Dermis blood vessel endothelial cell (primary cell): ENCODE data around the gene DOHH. TPM values are rescaled to one million over a fixed set of nuclear protein-coding genes. Genes with fewer than 3 reads are reported as not detected.
"Not testable (repeated sequence)": the region's sequence is repeated elsewhere in the genome, so short reads cannot be mapped to it uniquely, and the experiment has no call there.

ENCODE experiments used
- DNase-seq: peaks from one replicate; pipeline ENCODE4 v3.0.0; 2010
- total RNA-seq: library from RNA; depleted of rRNA; stranded (reverse); fragments of >200 nt; gene quantifications from 2 replicates; pipeline ENCODE4 v1.2.3, GENCODE V29; 2014

The DOHH gene
- total RNA-seq, 1 donor from 2014 or later: 13.1 TPM

GRCh38 chr19:3534375-3535234 is 34.1 kb upstream of the DOHH start:
- DNase-seq: no peak

DNA sequence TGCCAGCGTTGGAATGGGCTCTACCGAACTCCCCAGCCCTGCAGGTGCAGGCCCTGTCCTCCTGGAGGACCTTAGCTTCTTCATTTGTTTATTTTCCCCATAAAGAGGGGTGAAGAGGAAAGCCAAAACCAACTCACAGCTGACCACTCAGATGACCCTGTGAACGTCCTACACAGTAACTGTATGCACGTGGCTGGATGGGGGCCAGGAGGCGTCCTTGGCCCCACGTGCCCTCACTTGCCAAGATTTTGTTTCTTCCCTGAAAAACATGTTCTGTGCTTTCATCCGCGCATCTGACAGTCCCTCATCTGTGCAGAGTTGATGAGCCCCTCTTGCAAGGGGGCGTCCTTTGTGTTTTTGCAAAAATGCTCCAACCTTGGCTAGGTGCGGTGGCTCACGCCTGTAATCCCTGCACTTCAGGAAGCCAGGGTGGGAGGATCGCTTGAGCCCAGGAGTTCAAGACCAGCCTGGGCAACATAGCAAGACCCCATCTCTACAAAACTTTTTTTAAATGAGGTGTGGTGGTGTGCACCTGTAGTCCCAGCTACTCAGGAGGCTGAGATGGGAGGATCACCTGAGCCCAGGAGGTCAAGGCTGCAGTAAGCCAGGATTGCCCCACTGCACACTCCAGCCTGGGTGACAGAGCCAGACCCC is 33.2 kb upstream of the DOHH start:
- DNase-seq: no peak

GRCh38 chr19:3533033-3533432 is 32.6 kb upstream of the DOHH start:
- no peak for DNase-seq

- DNase-seq: no peak
These were observed 31.8 kb upstream of the DOHH start for GRCh38 chr19:3532154-3532786.

- DNase-seq: no peak
These were observed 31.2 kb upstream of the DOHH start for GRCh38 chr19:3531716-3532115.

DNA sequence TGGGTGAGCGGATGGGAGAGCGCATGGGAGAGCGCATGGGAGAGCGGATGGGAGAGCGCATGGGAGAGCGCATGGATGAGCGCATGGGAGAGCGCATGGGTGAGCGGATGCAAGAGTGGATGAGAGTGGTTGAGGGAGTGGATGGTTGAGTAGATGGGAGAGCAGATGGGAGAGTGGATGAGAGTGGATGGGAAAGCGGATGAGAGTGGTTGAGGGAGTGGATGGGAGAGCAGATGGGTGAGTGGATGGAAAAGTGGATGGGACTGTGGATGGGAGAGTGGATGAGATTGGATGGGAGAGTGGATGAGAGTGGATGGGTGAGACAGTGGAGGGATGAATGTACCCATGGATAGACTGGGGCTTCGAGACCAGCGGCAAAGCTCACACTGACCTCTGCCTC is 29.9 kb upstream of the DOHH start:
- no peak for DNase-seq

GRCh38 chr19:3529299-3529698 is 28.8 kb upstream of the DOHH start:
- not testable (repeated sequence) for DNase-seq

DNA sequence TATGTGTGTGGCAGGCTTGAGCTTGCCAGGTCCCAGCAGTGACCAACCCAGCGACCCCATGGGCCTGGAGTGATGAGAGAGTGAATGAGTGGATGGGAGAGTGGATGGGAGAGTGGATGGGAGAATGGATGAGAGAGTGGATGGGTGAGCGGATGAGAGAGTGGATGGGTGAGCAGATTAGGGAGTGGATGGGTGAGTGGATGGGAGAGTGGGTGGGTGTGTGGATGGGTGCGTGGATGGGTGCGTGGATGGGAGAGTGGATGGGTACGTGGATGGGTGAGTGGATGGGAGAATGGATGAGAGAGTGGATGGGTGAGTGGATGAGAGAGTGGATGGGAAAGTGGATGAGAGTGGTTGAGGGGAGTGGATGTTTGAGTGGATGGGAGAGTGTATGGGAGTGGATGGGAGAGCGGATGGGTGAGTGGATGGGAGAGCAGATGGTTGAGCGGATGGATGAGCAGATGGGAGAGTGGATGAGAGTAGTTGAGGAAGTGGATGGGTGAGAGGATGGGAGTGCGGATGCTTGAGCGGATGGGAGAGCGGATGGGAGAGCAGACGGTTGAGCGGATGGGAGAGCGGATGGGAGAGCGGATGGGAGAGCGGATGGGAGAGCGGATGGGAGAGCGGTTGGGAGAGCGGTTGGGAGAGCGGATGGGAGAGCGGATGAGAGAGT is 28.2 kb upstream of the DOHH start:
- no peak for DNase-seq

DNA sequence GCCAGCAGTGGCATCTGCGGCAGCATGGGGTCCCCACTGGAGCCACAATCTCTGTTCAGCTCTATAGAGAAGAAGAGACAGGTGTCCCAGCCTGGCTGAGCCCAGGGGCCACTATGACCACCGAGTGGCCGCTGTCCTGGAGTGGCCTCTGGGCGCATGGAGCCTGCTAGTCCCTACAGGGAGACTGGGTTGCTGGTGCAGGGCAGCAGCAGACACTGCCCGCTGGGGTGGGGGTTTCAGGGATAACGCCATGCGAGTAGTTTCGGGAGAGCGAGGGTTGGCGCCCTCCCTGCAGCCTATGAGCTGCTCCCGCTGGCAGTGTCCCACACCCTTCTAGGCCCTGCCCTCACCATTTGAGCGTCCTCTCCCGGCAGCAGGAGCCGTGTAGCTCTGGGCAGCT is 27.6 kb upstream of the DOHH start:
- no peak for DNase-seq

DNA sequence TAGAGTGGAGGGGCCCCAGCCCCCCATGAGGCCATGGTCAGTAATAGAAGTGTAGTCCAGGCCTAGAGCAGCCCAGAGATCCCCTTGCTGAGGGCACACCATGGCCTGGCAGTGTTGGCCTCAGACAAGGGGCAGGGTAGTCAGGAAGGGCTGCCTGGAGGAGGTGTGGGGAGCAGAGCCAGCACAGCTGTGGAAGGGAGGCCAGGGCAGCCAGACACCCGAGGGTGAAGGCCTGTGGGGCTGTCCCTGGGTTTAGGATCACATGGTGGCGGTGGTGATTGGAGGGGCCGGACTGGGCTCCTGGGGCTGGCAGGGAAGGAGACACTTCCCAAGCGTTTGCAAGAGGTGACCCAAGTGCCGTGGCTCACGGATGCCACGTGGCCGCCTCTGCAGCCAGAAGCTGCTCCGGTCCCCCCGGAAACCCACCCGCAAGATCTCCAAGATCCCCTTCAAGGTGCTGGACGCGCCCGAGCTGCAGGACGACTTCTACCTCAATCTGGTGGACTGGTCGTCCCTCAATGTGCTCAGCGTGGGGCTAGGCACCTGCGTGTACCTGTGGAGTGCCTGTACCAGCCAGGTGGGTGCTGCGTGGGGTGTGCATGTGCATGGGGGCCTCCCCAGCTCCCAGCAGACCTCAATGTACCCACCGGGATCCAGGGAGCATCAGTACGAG is 26.9 kb upstream of the DOHH start:
- DNase-seq: no peak

- no peak for DNase-seq
These were observed 26.2 kb upstream of the DOHH start for GRCh38 chr19:3526507-3527237.

GRCh38 chr19:3524904-3525451 is 24.5 kb upstream of the DOHH start:
- DNase-seq: no peak

DNA sequence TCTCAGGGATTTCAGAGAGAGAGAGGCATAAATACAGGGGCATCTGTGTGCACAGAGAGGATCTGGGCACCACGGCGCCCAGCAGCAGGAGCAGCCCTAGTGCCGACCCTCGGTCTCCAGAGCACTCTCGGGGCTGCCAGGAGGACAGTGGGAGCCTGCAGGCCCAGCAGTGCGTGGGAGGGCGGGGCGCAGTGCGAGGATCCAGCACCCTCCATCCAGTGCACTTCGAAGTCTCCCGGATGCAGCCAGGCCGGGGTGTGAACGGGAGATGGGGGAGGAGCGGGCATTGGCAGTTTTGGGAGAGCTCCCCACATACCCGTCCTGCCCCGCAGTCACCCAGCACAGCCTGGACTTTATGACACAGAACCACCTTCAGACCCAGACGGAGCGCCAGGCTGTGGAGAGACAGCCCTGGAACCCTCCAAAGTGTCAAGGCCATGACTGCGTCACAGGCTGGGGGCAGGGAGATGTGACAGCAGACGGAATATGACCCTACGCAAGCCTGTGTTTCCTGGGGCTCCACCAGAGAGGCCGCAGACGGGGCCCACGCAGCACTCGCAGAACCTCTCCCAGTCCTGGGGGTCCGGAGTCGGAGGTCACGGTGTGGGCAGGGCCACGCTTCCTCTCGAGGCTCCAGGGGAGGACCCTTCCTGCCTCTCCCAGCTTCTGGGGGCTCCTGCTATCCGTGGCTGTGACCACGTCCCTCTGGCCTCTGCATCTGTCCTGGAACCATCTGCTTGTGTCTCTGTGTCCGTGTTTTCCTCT is 23.8 kb upstream of the DOHH start:
- DNase-seq: no peak

GRCh38 chr19:3523361-3524077 is 23.0 kb upstream of the DOHH start:
- no peak for DNase-seq

DNA sequence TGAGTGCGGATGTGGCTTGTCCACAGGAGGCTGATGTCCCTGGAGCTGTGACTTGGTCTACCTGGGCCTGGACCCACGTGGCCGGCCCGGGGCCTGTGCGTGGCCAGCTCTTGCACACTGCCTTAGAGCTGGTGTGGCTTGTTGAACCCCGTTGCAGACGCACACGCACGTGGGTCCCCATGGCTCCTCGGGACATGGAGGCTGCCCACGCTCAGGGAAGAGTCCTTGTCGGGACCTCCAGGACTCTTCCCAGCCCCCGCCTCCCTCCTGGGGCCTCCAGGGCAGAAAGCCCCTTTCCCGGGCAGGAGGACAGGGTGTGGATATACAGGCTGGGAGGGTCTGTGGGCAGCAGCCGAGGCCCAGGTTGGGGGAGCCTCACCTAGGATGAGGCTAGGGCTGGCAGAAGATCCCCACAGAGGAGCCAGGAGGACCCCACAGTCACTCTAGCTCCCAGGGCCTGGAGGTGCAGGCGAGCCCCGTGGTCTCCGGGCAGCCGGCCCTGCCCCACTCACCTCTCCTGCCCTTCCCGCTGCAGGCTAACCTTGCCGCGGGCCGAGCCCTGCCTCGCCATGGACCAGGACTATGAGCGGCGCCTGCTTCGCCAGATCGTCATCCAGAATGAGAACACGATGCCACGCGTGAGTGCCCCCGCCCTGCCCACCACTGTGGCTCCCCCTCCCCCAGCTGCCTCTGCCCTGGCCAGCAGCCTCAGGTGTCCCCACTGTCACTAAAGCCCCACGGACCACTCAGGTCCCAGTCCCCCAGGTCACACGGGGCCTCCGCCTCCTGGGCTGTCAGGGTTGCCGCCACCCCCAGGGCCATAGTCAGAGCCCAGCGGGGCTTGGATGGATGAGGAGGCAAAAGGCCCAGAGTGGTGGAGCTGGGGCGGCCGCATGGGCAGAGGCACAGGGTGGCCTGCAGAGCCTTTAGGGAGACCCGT is 22.2 kb upstream of the DOHH start:
- DNase-seq: no peak

- DNase-seq: no peak
These were observed 20.6 kb upstream of the DOHH start for GRCh38 chr19:3521104-3521445.

- DNase-seq: no peak
These were observed 20.0 kb upstream of the DOHH start for GRCh38 chr19:3520166-3521103.

GRCh38 chr19:3519126-3519525 is 18.7 kb upstream of the DOHH start:
- DNase-seq: no peak
